Epithelial cell of alveolus of lung (primary cell): ENCODE measurements around the gene SLC25A22. TPM values are rescaled to one million over a fixed set of nuclear protein-coding genes. Genes with fewer than 3 reads are reported as not detected.

Source experiments
- total RNA-seq: library from RNA; depleted of rRNA; stranded (reverse); fragments of >200 nt; gene quantifications from 2 replicates; pipeline ENCODE4 v1.2.1, GENCODE V29; 2015

The SLC25A22 gene
- 9.7 and 14.5 TPM in 2 replicates for total RNA-seq

GRCh38 chr11:798093-798713 is at the start of gene SLC25A22:
SLC25A22 (minus strand) TSS chr11:798281; CDS start chr11:795006, 3,275 bp downstream.

GRCh38 chr11:842370-843002 is 44.4 kb upstream of the SLC25A22 start, which contains the start of the genes POLR2L and TSPAN4:
POLR2L (minus strand) TSS chr11:842529; CDS start chr11:842508, 21 bp downstream.
TSPAN4 (plus strand) TSS chr11:842852; CDS start chr11:850305, 7,453 bp downstream.

GRCh38 chr11:832529-833113 is 34.5 kb upstream of the SLC25A22 start, which contains the start of gene CD151:
CD151 (plus strand) TSS chr11:832952; CDS start chr11:836070, 3,118 bp downstream.

GRCh38 chr11:827897-828192 is 29.8 kb upstream of the SLC25A22 start, which contains the start of gene CRACR2B:
CRACR2B (plus strand) TSS chr11:827919; CDS start chr11:828608, 689 bp downstream.

GRCh38 chr11:818396-819128 is 20.5 kb upstream of the SLC25A22 start, which contains the start of gene PNPLA2:
PNPLA2 (plus strand) TSS chr11:818914; CDS start chr11:819719, 805 bp downstream.

GRCh38 chr11:809287-810039 is 11.4 kb upstream of the SLC25A22 start, which contains the start of gene RPLP2:
RPLP2 (plus strand) TSS chr11:809967; CDS start chr11:810235, 268 bp downstream.

GRCh38 chr11:789943-790342 is 8.1 kb downstream of the SLC25A22 start, which contains the start of gene CEND1:
CEND1 (minus strand) TSS chr11:790090; CDS start chr11:788576, 1,514 bp downstream.

GRCh38 chr11:777288-778255 is 20.5 kb downstream of the SLC25A22 start, which contains the start of gene GATD1:
GATD1 (minus strand) TSS chr11:777487; CDS start chr11:777462, 25 bp downstream.

GRCh38 chr11:747158-748006 is 50.7 kb downstream of the SLC25A22 start, which contains the start of gene TALDO1:
TALDO1 (plus strand) TSS chr11:747464; CDS start chr11:747482, 18 bp downstream.

Other genes starting within 250 kb of the SLC25A22 start
- 0.39 and 1.2 TPM in 2 replicates for gene LMNTD2, start 237.5 kb downstream of the SLC25A22 start, total RNA-seq
- gene RASSF7, start 237.3 kb downstream of the SLC25A22 start, total RNA-seq: 6.8 and 8.1 TPM in 2 replicates
- 17.1 and 30.9 TPM in 2 replicates for gene PHRF1, start 221.8 kb downstream of the SLC25A22 start, total RNA-seq
- gene IRF7, start 182.3 kb downstream of the SLC25A22 start, total RNA-seq: 13.3 and 28.1 TPM in 2 replicates
- 0.26 TPM in 1 of 2 replicates, not detected in the other for gene CDHR5, start 173.3 kb downstream of the SLC25A22 start, total RNA-seq
- gene SCT, start 171.1 kb downstream of the SLC25A22 start, total RNA-seq: not detected in 2 replicates
- gene DRD4, start 161.0 kb downstream of the SLC25A22 start, total RNA-seq: not detected in 2 replicates
- 21.5 and 33.3 TPM in 2 replicates for gene DEAF1, start 103.1 kb downstream of the SLC25A22 start, total RNA-seq
- 12.5 and 63.3 TPM in 2 replicates for gene TMEM80, start 102.5 kb downstream of the SLC25A22 start, total RNA-seq
- 17.9 and 20.8 TPM in 2 replicates for gene EPS8L2, start 92.0 kb downstream of the SLC25A22 start, total RNA-seq
- 172 and 222 TPM in 2 replicates for gene TALDO1, start 50.8 kb downstream of the SLC25A22 start, total RNA-seq
- 15.1 and 24.4 TPM in 2 replicates for gene GATD1, start 20.8 kb downstream of the SLC25A22 start, total RNA-seq
- 2.2 and 3.8 TPM in 2 replicates for gene CEND1, start 8.2 kb downstream of the SLC25A22 start, total RNA-seq
- gene PIDD1, start 7.0 kb upstream of the SLC25A22 start, total RNA-seq: 13.7 and 27.5 TPM in 2 replicates
- gene RPLP2, start 11.7 kb upstream of the SLC25A22 start, total RNA-seq: 326 and 769 TPM in 2 replicates
- 16.7 and 39.5 TPM in 2 replicates for gene PNPLA2, start 20.6 kb upstream of the SLC25A22 start, total RNA-seq
- 1.2 and 1.8 TPM in 2 replicates for gene CRACR2B, start 29.6 kb upstream of the SLC25A22 start, total RNA-seq
- gene CD151, start 34.7 kb upstream of the SLC25A22 start, total RNA-seq: 224 and 544 TPM in 2 replicates
- gene POLR2L, start 44.2 kb upstream of the SLC25A22 start, total RNA-seq: 72.8 and 124 TPM in 2 replicates
- gene TSPAN4, start 44.6 kb upstream of the SLC25A22 start, total RNA-seq: 170 and 176 TPM in 2 replicates
- gene CHID1, start 112.5 kb upstream of the SLC25A22 start, total RNA-seq: 131 and 209 TPM in 2 replicates
- gene AP2A2, start 127.6 kb upstream of the SLC25A22 start, total RNA-seq: 40.6 and 42.7 TPM in 2 replicates
- gene MUC6, start 238.4 kb upstream of the SLC25A22 start, total RNA-seq: not detected in 2 replicates